ENCODE data around the gene ACBD5. TPM values are rescaled to one million over a fixed set of nuclear protein-coding genes. Genes with fewer than 3 reads are reported as not detected.

ACBD5 gene
- total and polyA plus RNA-seq, 9 donors = 7.2 to 15.4 (median 12.9) TPM

GRCh38 chr10:27223964-27224363, 16.6 kb downstream of the ACBD5 start:
- Histone ChIP-seq H3K4me1 (ENCODE audit: insufficient read depth) (peaks cover 1% of the 10 kb centered on the region), H3K4me3 (no peak overlapping the region), H3K9me3 (no peaks in the 10 kb centered on the region), H3K27me3 (no peaks in the 10 kb centered on the region), H3K27ac (no peak overlapping the region), H3K36me3 (no peaks in the 10 kb centered on the region)
- intact Hi-C loops (cut with DNase I) = no loop called here
- no peak for TF ChIP-seq CTCF (IDR thresholded peaks at IDR 0.05)
- WGBS, 3 donors = 77 to 84% (median 77%) methylated on average over 5 of the region's 5 CpGs
- DNase-seq = peak in 2 of 5 donors; percentile 27 to 36

GRCh38 chr10:27207350-27207749, 33.2 kb downstream of the ACBD5 start:
- intact Hi-C loops (cut with DNase I) = no loop called here
- 85 to 92% (median 87%) methylated on average over 2 of the region's 2 CpGs for WGBS, 3 donors
- Histone ChIP-seq H3K4me3 (no peak overlapping the region), H3K9me3 (no peaks in the 10 kb centered on the region), H3K27me3 (no peaks in the 10 kb centered on the region), H3K4me1 (ENCODE audit: insufficient read depth) (no peaks in the 10 kb centered on the region), H3K27ac (no peak overlapping the region), H3K36me3 (no peaks in the 10 kb centered on the region)
- no peak for DNase-seq
- TF ChIP-seq EP300 (IDR thresholded peaks at IDR 0.05) (no peak), CTCF (IDR thresholded peaks at IDR 0.05) (no peak), POLR2A (IDR thresholded peaks at IDR 0.05) (no peak)

GRCh38 chr10:27203806-27204205, 36.8 kb downstream of the ACBD5 start:
- H3K9me3 ChIP-seq = no peaks in the 10 kb centered on the region
- H3K4me3 ChIP-seq = no peak overlapping the region
- intact Hi-C loops (cut with DNase I) = no loop called here
- H3K36me3 ChIP-seq = no peaks in the 10 kb centered on the region
- TF ChIP-seq POLR2A (IDR thresholded peaks at IDR 0.05) (no peak), CTCF (IDR thresholded peaks at IDR 0.05) (no peak), EP300 (IDR thresholded peaks at IDR 0.05) (no peak)
- 74 to 95% (median 75%) methylated on average over 5 of the region's 5 CpGs for whole genome bisulfite sequencing, 3 donors
- no peak for DNase-seq
- no peaks in the 10 kb centered on the region for H3K27me3 ChIP-seq
- no peak overlapping the region for H3K27ac ChIP-seq
- no peaks in the 10 kb centered on the region for H3K4me1 ChIP-seq (ENCODE audit: insufficient read depth)

- intact Hi-C loops (cut with DNase I) = no loop called here
- no peaks in the 10 kb centered on the region for H3K9me3 ChIP-seq
- H3K36me3 ChIP-seq = no peaks in the 10 kb centered on the region
Observed at GRCh38 chr10:27197980-27198620, 42.5 kb downstream of the ACBD5 start.

More at GRCh38 chr10:27197980-27198620, 42.5 kb downstream of the ACBD5 start:
- H3K27ac ChIP-seq = no peak overlapping the region
- TF ChIP-seq EP300 (IDR thresholded peaks at IDR 0.05) (no peak), POLR2A (IDR thresholded peaks at IDR 0.05) (no peak), CTCF (IDR thresholded peaks at IDR 0.05) (no peak)
- WGBS, 3 donors = 44 to 65% (median 49%) methylated on average over 2 of the region's 2 CpGs
- no peak overlapping the region for H3K4me3 ChIP-seq
- DNase-seq = no peak
- no peaks in the 10 kb centered on the region for H3K27me3 ChIP-seq
- H3K4me1 ChIP-seq (ENCODE audit: insufficient read depth) = no peaks in the 10 kb centered on the region

All from ovary (tissue), 9 donors.